HG02852 (cell line): ENCODE measurements around the gene ANKRD40CL.

Experiments used
- ATAC-seq: cut with Tn5 transposase; IDR thresholded peaks from one replicate; pipeline ENCODE4 v1.9.1; 2021; ENCODE audit warnings: mild to moderate bottlenecking, moderate library complexity; ENCODE audit not compliant: unreplicated experiment

The ANKRD40CL gene

GRCh38 chr17:50719144-50719923, 48.0 kb downstream of the ANKRD40CL start, which contains the start of gene LUC7L3:
LUC7L3 (plus strand) TSS chr17:50719603; CDS start chr17:50719733, 130 bp downstream.
- peak; percentile 89 for ATAC-seq

GRCh38 chr17:50715471-50715870, 51.8 kb downstream of the ANKRD40CL start:
- no peak for ATAC-seq

GRCh38 chr17:50712641-50713040, 54.7 kb downstream of the ANKRD40CL start:
- no peak for ATAC-seq
